ENCODE measurements around the gene CLRN3.

The CLRN3 gene

DNA sequence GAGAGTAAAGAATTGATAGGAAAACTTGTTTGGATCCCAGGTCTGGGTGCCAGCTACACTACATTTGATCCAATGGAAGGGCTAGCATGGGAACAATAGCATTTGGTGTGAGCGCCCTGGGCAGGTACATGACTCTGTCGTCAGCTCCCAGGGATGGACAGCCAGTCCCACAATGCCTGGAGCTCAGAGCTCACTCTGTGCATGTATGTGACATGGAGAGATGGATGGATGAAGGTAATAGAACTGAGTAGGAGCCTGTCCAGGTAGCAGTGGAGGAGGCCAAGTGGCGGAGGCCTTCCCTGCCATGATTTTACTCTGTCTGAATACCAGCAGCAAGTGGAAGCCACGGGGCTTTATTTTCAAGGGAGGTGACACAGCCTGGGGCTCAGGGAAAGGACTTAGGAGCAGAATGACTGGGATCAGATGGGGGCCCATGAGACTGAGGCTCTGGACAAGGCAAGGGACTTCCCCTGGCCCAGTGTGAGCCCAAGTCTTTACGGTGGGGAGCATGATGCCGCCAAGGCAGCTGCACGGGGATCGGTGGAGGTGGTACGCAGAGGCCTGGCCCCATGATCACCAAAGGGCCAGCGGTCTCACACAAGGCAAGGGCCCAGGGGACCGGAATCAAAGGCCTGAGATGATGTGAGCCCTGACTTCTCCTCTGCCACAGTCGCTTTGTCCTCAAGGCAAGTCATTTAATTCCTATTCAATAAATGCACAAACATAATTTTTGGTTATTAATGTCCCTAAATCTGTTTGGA lies 20.0 kb upstream of the CLRN3 start:
- TF ChIP-seq, protein P1, sequence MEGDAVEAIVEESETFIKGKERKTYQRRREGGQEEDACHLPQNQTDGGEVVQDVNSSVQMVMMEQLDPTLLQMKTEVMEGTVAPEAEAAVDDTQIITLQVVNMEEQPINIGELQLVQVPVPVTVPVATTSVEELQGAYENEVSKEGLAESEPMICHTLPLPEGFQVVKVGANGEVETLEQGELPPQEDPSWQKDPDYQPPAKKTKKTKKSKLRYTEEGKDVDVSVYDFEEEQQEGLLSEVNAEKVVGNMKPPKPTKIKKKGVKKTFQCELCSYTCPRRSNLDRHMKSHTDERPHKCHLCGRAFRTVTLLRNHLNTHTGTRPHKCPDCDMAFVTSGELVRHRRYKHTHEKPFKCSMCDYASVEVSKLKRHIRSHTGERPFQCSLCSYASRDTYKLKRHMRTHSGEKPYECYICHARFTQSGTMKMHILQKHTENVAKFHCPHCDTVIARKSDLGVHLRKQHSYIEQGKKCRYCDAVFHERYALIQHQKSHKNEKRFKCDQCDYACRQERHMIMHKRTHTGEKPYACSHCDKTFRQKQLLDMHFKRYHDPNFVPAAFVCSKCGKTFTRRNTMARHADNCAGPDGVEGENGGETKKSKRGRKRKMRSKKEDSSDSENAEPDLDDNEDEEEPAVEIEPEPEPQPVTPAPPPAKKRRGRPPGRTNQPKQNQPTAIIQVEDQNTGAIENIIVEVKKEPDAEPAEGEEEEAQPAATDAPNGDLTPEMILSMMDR (IDR thresholded peaks at IDR 0.05; ENCODE audit: low read depth, low read length) = no peak
- in situ Hi-C loops (cut with HindIII; ENCODE audit: low sequenced_read_pairs) = no loop called here
- no peak for DNase-seq (ENCODE audit: low read depth, low spot score)
- no peak overlapping the region for H3K4me3 ChIP-seq (ENCODE audit: low read depth, low read length)

DNA sequence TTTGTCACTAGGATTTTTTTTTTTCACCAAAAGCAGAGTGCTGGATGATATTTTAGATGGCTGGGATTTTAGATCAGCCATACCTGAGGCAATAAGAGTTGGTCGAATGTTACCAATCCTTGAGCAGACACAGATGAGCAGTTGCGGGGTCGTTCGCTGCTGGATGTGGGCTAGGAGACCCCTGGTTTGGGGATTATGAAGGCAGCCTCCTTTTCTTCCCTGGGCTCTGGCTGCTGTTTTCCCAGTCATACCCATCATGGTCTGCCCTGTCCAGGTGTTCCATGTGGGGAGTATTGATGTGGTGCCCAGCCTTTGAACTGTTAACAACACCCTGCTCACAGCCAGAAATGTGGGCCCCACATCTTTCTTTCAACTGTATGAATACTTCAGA lies 19.1 kb upstream of the CLRN3 start:
- DNase-seq (ENCODE audit: low read depth, low spot score) = no peak
- H3K4me3 ChIP-seq (ENCODE audit: low read depth, low read length) = no peak overlapping the region
- in situ Hi-C loops (cut with HindIII; ENCODE audit: low sequenced_read_pairs) = no loop called here

DNA sequence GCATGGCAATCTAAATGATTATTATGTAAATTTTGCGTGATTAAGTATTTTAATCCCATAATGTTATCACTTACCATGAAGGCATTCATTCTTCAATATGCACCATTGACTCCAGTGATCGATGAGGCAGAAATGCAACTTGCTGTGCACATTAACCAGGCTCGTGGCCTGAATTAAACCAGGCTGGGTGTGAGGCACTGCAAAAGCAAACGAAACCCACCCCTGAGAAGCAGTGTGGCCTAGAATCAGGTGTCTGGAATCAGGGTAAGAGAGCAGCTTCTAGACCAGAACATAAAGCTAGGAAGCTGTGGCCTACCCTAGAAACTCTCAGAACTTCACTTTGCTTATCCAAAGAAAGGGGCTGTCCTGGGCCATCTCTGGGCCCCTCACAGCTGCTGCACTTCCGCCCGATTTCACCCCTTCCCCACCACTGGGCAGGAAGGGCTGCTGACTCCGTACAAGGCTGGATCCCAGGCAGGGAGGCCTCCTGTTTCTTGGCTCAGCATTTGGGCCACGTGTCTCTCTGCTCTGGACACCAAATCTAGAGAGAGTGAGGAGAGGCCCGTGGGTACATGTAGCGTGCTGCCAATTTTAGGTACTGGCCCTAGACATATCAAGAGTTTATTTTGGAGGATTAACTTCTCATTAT lies 18.6 kb upstream of the CLRN3 start:
- no peak for DNase-seq (ENCODE audit: low read depth, low spot score)
- in situ Hi-C loops (cut with HindIII; ENCODE audit: low sequenced_read_pairs) = no loop called here
- TF ChIP-seq, protein P1 (IDR thresholded peaks at IDR 0.05; ENCODE audit: low read depth, low read length) = no peak
- H3K4me3 ChIP-seq (ENCODE audit: low read depth, low read length) = no peak overlapping the region

More for the DNA sequence above, 19.1 kb upstream of the CLRN3 start:
- TF ChIP-seq, protein P1 (IDR thresholded peaks at IDR 0.05; ENCODE audit: low read depth, low read length) = no peak

DNA sequence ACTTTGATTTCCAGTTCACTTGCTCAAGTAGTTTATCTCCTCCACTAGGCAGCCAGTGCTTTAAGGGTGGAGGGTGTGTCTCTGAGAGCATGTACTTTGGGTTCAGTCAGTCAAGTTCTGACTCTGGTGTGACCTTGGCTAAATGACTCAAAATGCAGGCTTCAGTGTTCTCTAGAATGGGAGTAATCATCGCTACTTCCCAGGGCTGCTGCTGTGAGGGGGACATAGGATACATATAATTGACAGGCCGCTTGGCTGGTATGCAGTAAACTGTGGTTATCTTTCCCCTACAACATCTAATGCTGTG lies 17.7 kb upstream of the CLRN3 start:
- in situ Hi-C loops (cut with HindIII; ENCODE audit: low sequenced_read_pairs) = no loop called here
- no peak for DNase-seq (ENCODE audit: low read depth, low spot score)
- H3K4me3 ChIP-seq (ENCODE audit: low read depth, low read length) = no peak overlapping the region
- TF ChIP-seq, protein P1 (IDR thresholded peaks at IDR 0.05; ENCODE audit: low read depth, low read length) = no peak

DNA sequence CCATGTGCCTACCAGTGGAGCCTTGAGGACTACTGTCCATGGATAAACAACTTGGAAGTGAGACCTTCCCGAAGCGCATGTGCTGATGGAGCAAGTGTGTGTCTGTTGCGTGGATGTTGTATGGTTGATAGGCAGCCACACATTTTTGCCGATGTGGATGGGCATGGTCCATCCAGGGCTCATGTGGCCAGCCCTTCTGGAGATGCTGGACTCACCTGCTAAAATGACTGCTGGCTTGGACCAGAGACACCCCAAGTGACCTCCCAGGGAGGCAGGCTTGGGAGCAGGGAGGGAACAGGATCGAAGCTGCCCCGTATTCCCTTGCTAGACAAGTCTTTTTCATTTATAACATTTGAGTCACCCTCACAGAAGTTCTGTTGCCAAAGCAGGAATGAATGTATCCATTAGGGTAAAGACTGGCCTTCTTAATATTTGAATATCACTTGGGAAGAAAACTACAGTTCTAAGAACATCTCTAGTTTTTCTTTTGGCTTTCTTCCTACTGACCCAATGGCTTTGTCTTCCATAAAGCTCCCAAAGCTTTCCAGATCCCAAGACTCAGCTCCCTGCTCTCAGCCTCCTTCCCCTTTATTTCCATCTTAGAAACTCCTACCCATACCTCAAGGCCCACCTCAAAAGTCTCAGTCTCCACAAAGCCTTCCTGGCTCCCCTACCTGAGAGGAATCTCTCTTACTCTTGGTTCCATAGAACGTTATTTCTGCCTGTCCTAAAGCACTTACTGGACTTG lies 17.1 kb upstream of the CLRN3 start:
- no peak for DNase-seq (ENCODE audit: low read depth, low spot score)
- TF ChIP-seq, protein P1 (IDR thresholded peaks at IDR 0.05; ENCODE audit: low read depth, low read length) = no peak
- no peak overlapping the region for H3K4me3 ChIP-seq (ENCODE audit: low read depth, low read length)
- in situ Hi-C loops (cut with HindIII; ENCODE audit: low sequenced_read_pairs) = no loop called here

DNA sequence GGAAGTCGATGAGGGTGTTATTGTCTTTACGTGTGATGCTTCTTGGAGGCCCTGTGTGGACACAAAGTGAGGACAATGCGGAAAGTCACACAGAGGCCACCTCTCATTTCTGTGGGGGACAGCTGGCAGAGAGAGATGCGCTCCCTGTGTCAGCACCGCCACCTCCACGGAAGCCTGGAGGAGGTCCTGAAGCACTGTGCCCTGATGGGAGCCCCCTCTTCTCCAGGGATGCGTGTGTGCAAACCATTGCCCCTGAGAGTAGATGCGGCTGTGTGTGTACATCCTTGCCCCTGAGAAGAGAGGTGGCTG lies 16.2 kb upstream of the CLRN3 start:
- in situ Hi-C loops (cut with HindIII; ENCODE audit: low sequenced_read_pairs) = no loop called here
- DNase-seq (ENCODE audit: low read depth, low spot score) = no peak
- H3K4me3 ChIP-seq (ENCODE audit: low read depth, low read length) = no peak overlapping the region
- TF ChIP-seq, protein P1 (IDR thresholded peaks at IDR 0.05; ENCODE audit: low read depth, low read length) = no peak

Data from astrocyte of the spinal cord (primary cell).